Cardiac muscle cell (in vitro differentiated cells and primary cell): ENCODE measurements around the gene PRKCI. TPM values are rescaled to one million over a fixed set of nuclear protein-coding genes. Genes with fewer than 3 reads are reported as not detected.
"Not testable (repeated sequence)": the region's sequence is repeated elsewhere in the genome, so short reads cannot be mapped to it uniquely, and the experiment has no call there.

ENCODE experiments used
- DNase-seq, 2 donors: peaks; one replicate each; pipeline versions ENCODE4 v3.0.0 to v3.0.0-alpha.2; 2010 to 2017; ENCODE audit warnings: low read depth in 1 of 2, low spot score in 1 of 2
- H3K27ac ChIP-seq: fragments of 200-600 bp; sonication (generic); 2 replicates; pipeline ENCODE4 v1.5.1; 2016
- H3K27me3 ChIP-seq: fragments of 200-600 bp; sonication (generic); 2 replicates; pipeline ENCODE4 v1.6.0; 2016; ENCODE audit warnings: control low read depth
- H3K36me3 ChIP-seq: fragments of 200-600 bp; sonication (generic); 2 replicates; pipeline ENCODE4 v1.5.1; 2016; ENCODE audit warnings: control low read depth
- H3K4me1 ChIP-seq: fragments of 200-600 bp; sonication (generic); 2 replicates; pipeline ENCODE4 v1.8.1; 2017; ENCODE audit warnings: low read depth, mild to moderate bottlenecking, mixed run types
- H3K4me3 ChIP-seq: fragments of 200-600 bp; sonication (generic); 2 replicates; pipeline ENCODE4 v1.5.1; 2016; ENCODE audit warnings: mild to moderate bottlenecking
- H3K9me3 ChIP-seq: fragments of 200-600 bp; sonication (generic); 2 replicates; pipeline ENCODE4 v1.5.1; 2017; ENCODE audit warnings: low read depth, mild to moderate bottlenecking, control low read depth
- CTCF ChIP-seq: IDR thresholded peaks from 2 replicates; pipeline ENCODE4 v1.5.1; 2012; ENCODE audit warnings: low read depth, mild to moderate bottlenecking, low read length
- polyA plus RNA-seq: library from polyadenylated mRNA; unstranded; fragments of >200 nt; fragmentation: Nextera tagmentation; extraction: Ambion mirVana; gene quantifications from 2 replicates; pipeline ENCODE4 v1.2.1, GENCODE V29; 2016
- total RNA-seq: library from RNA; depleted of rRNA; stranded (reverse); fragments of >200 nt; gene quantifications from 2 replicates; pipeline ENCODE4 v1.2.3, GENCODE V29; 2016

Gene PRKCI
- total and polyA plus RNA-seq, 2 experiments from 2014 or later, result 25.2 to 35.1 TPM

DNA sequence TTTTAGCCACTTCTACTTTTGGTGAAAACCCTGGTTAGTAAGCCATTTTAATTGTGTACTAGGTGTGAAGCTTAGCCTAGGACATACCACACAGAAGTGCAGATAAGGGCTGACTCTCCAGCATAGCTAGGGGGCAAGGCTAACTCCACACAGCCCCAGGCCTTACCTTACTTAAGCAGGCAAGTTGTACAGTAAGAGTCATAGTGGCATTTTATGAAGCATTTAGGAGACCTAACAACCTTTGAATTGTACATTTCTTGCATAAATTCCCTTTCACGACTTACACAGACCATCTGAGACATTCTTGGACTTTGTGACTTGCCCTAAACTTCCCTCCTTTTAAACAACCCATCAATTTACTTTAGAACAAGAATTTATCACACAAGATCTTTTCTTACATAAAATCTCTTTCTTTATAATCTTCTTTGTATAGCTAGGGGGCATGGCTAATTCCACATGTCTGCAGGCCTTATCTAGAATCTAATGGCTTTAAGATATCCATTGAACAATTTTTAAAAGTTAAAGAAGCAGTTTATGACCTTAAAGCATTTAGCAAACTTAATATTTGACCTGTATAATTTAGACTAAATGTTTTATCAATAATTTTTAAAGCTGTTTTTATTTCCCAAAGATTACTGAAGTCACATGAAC is 116.6 kb downstream of the PRKCI start:
- H3K4me3 ChIP-seq, result no peak overlapping the region
- no peaks in the 10 kb centered on the region for H3K9me3 ChIP-seq
- DNase-seq, result no peak
- no peak for TF ChIP-seq CTCF
- no peaks in the 10 kb centered on the region for H3K4me1 ChIP-seq
- H3K27ac ChIP-seq, result no peak overlapping the region
- no peaks in the 10 kb centered on the region for H3K36me3 ChIP-seq
- no peaks in the 10 kb centered on the region for H3K27me3 ChIP-seq

DNA sequence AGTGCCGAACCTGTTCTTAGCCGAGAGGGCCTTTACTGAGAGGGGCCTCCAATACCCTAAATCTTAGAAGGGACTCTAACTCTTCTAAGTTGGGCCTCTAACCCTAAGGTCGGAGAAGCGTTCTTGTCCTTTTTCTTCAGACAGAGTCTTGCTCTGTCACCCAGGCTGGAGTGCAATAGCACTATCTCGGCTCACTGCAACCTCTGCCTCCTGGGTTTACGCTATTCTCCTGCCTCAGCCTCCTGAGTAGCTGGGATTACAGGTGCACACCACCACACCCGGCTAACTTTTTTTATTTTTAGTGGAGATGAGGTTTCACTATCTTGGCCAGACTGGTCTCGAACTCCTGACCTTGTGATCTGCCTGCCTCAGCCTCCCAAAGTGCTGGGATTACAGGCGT is 120.0 kb downstream of the PRKCI start:
- H3K27me3 ChIP-seq, H3K9me3 ChIP-seq, DNase-seq, H3K4me1 ChIP-seq, H3K27ac ChIP-seq, H3K4me3 ChIP-seq, H3K36me3 ChIP-seq: not testable (repeated sequence)

GRCh38 chr3:170343859-170344258 is 121.6 kb downstream of the PRKCI start:
- not testable (repeated sequence) for H3K27ac ChIP-seq

GRCh38 chr3:170344971-170345370 is 122.7 kb downstream of the PRKCI start:
- no peak for TF ChIP-seq CTCF
- Histone ChIP-seq H3K36me3 (no peaks in the 10 kb centered on the region), H3K4me3 (no peak overlapping the region), H3K27ac (no peak overlapping the region), H3K9me3 (no peaks in the 10 kb centered on the region), H3K27me3 (no peaks in the 10 kb centered on the region), H3K4me1 (no peaks in the 10 kb centered on the region)
- no peak for DNase-seq

More at GRCh38 chr3:170343859-170344258, 121.6 kb downstream of the PRKCI start:
- H3K4me3 ChIP-seq, DNase-seq, H3K36me3 ChIP-seq, H3K4me1 ChIP-seq, H3K9me3 ChIP-seq, H3K27me3 ChIP-seq: not testable (repeated sequence)

GRCh38 chr3:170346481-170347392 is 124.5 kb downstream of the PRKCI start:
- H3K4me1 ChIP-seq, result no peaks in the 10 kb centered on the region
- no peak overlapping the region for H3K4me3 ChIP-seq
- H3K36me3 ChIP-seq, result no peaks in the 10 kb centered on the region
- no peaks in the 10 kb centered on the region for H3K27me3 ChIP-seq
- no peaks in the 10 kb centered on the region for H3K9me3 ChIP-seq
- no peak for DNase-seq
- no peak overlapping the region for H3K27ac ChIP-seq
- TF ChIP-seq CTCF, result no peak

DNA sequence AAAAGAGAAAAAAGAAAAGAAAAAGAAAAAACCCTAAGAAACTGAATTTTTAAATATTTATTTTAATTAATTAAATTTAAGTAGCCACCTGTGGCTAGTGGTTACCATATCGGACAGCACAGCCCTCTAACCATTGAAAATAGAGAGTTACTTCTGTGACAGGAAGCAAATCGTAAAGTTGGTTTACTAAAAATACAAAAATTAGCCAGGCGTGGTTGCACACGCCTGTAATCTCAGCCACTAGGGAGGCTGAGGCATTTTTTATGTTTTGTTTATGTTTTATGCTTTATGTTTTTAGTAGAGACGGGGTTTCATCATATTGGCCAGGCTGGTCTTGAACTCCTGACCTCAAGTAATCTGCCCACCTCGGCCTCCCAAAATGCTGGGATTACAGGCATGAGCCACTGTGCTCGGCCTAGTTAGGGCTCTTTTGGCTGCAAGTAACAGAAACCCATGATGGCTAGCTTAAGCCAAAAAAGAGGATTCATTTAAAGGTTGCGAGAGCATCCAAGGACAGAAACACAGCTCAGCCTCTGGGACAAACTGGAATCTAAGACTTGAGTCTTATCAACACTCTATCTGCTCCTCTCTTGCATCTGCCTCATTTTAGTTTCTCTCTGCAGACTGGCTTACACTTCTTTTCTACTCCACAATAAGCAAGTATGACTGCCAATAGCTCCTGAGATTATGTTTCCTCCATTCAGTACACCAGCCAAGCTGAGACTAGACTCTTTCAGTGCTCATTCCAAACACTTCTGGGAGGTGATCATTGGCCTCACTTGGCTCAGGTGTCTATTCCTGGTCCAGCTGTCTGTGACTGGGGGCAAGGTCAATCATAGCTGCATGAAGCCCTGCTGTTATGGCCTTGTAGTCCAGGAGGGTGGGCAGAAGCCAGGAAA is 128.5 kb downstream of the PRKCI start:
- no peaks in the 10 kb centered on the region for H3K27me3 ChIP-seq
- no peak overlapping the region for H3K27ac ChIP-seq
- DNase-seq, result no peak
- H3K9me3 ChIP-seq, result no peaks in the 10 kb centered on the region
- H3K4me3 ChIP-seq, result no peak overlapping the region
- TF ChIP-seq CTCF, result no peak
- no peaks in the 10 kb centered on the region for H3K36me3 ChIP-seq
- H3K4me1 ChIP-seq, result peaks cover 14% of the 10 kb centered on the region
